Activated T-helper 1 cell treated with anti-CD3 and anti-CD28 coated beads, Interleukin-12 subunit alpha, Interleukin-12 subunit beta, Interleukin-2, Interleukin-4 antibody, amounts not matched to agents 30 ng/mL and 10 ng/mL and 1 ng/mL, durations not matched to agents 14 hours and 24 hours and 36 hours (primary cell): ENCODE measurements around the gene WBP1L. TPM values are rescaled to one million over a fixed set of nuclear protein-coding genes. Genes with fewer than 3 reads are reported as not detected.

ENCODE experiments used
- DNase-seq: peaks from one replicate; pipeline ENCODE4 v3.0.0; 2021; ENCODE audit warnings: low spot score
- H3K27ac Mint-ChIP-seq: one replicate; pipeline ENCODE4 v1.8.0; 2021; ENCODE audit warnings: mild to moderate bottlenecking, mixed read lengths
- H3K27me3 Mint-ChIP-seq: one replicate; pipeline ENCODE4 v1.8.0; 2022; ENCODE audit warnings: mild to moderate bottlenecking, moderate library complexity, mixed read lengths; ENCODE audit not compliant: insufficient read depth
- H3K36me3 Mint-ChIP-seq: one replicate; pipeline ENCODE4 v1.8.0; 2021; ENCODE audit warnings: low read depth, mixed read lengths
- H3K4me1 Mint-ChIP-seq: one replicate; pipeline ENCODE4 v1.8.0; 2021; ENCODE audit warnings: low read depth, mixed read lengths
- H3K4me3 Mint-ChIP-seq: one replicate; pipeline ENCODE4 v1.8.0; 2021; ENCODE audit warnings: mild to moderate bottlenecking, moderate library complexity, mixed read lengths
- H3K9me3 Mint-ChIP-seq: one replicate; pipeline ENCODE4 v1.8.0; 2021; ENCODE audit warnings: mixed read lengths
- intact Hi-C: fragments of 100-400 bp; cut with micrococcal nuclease; formaldehyde crosslinking; loops from one replicate; pipeline ENCODE4 v1.15.1; 2024
- total RNA-seq: library from RNA; stranded (reverse); gene quantifications from 2 replicates; pipeline ENCODE4 v1.2.3, GENCODE V29; 2022

Gene WBP1L
- total RNA-seq, 1 donor from 2014 or later: 19.4 TPM

- intact Hi-C loops: loop anchor here (10.0 kb wide), 1 partner anchor 792 kb away; the partner anchor contains the start of gene HPS6
- Mint-ChIP-seq H3K27ac (peak overlapping the region; percentile 9), H3K36me3 (peaks cover 2% of the 10 kb centered on the region)
Observed at GRCh38 chr10:102856758-102857424, 113.1 kb downstream of the WBP1L start.

GRCh38 chr10:102859911-102860310, 116.2 kb downstream of the WBP1L start:
- Mint-ChIP-seq H3K27ac (no peak overlapping the region), H3K36me3 (peaks cover 10% of the 10 kb centered on the region), H3K4me3 (no peak overlapping the region), H3K27me3 (no peaks in the 10 kb centered on the region), H3K9me3 (no peaks in the 10 kb centered on the region), H3K4me1 (peaks cover 19% of the 10 kb centered on the region)
- intact Hi-C loops: loop anchor here (10.0 kb wide), 1 partner anchor 795 kb away; the partner anchor contains the start of gene HPS6
- DNase-seq: no peak

More at GRCh38 chr10:102856758-102857424, 113.1 kb downstream of the WBP1L start:
- Mint-ChIP-seq H3K4me3 (no peak overlapping the region), H3K27me3 (no peaks in the 10 kb centered on the region), H3K9me3 (no peaks in the 10 kb centered on the region), H3K4me1 (peaks cover 19% of the 10 kb centered on the region)
- DNase-seq: no peak

DNA sequence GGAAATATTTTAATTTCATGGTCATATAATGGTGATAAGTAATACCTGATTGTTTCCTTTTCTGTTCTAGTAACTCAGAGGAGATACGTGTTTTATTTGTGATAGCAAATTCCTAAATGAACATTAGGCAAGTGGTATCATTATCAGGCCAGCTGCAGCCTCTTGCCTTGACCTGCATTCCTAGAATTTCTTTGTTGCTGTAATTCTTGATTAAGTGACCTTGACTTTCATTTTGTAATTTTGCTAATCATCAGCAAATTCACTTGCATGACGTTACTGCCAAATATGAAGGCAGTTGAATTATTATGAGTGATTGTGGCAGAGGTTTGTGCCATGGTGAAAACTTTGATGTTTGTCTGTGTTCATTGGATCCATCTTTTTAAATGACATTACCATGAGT, 119.9 kb downstream of the WBP1L start:
- H3K36me3 Mint-ChIP-seq: peaks cover 10% of the 10 kb centered on the region
- H3K4me3 Mint-ChIP-seq: no peak overlapping the region
- H3K9me3 Mint-ChIP-seq: no peaks in the 10 kb centered on the region
- intact Hi-C loops: no loop called here
- peaks cover 4% of the 10 kb centered on the region for H3K27me3 Mint-ChIP-seq
- no peak for DNase-seq
- H3K27ac Mint-ChIP-seq: no peak overlapping the region
- no peaks in the 10 kb centered on the region for H3K4me1 Mint-ChIP-seq

- Mint-ChIP-seq H3K27ac (no peak overlapping the region), H3K9me3 (no peaks in the 10 kb centered on the region), H3K4me1 (peaks cover 7% of the 10 kb centered on the region), H3K4me3 (no peak overlapping the region), H3K27me3 (peaks cover 19% of the 10 kb centered on the region), H3K36me3 (peaks cover 10% of the 10 kb centered on the region)
- DNase-seq: no peak
- intact Hi-C loops: no loop called here
Observed at GRCh38 chr10:102865620-102866019, 121.9 kb downstream of the WBP1L start.

Other genes starting within 250 kb of the WBP1L start
- 61.0 and 66.1 TPM in 2 replicates for gene ACTR1A, start 241.2 kb upstream of the WBP1L start, total RNA-seq
- 9.3 and 11.6 TPM in 2 replicates for gene SUFU, start 240.0 kb upstream of the WBP1L start, total RNA-seq
- 108 and 111 TPM in 2 replicates for gene TRIM8, start 99.5 kb upstream of the WBP1L start, total RNA-seq
- 6.6 and 6.8 TPM in 2 replicates for gene ARL3, start 29.6 kb upstream of the WBP1L start, total RNA-seq
- 39.5 and 44.0 TPM in 2 replicates for gene SFXN2, start 29.3 kb upstream of the WBP1L start, total RNA-seq
- gene CYP17A1, start 93.5 kb downstream of the WBP1L start, total RNA-seq: not detected in 2 replicates
- gene BORCS7, start 110.3 kb downstream of the WBP1L start, total RNA-seq: 9.7 and 12.6 TPM in 2 replicates
- gene AS3MT, start 125.5 kb downstream of the WBP1L start, total RNA-seq: 0.12 and 0.47 TPM in 2 replicates
- 5.5 and 6.6 TPM in 2 replicates for gene CNNM2, start 174.3 kb downstream of the WBP1L start, total RNA-seq